Endothelial cell of umbilical vein (primary cell): ENCODE measurements around the gene CYP27C1. TPM values are rescaled to one million over a fixed set of nuclear protein-coding genes. Genes with fewer than 3 reads are reported as not detected.

Experiments
- BruUV-seq: library from RNA; stranded (reverse); fragments of 400-500 nt; replicated peaks from 2 replicates; lab custom pipeline; 2021; lab: Mats Ljungman, UMichigan
- CTCF ChIA-PET: fragments of 300-600, 350-600 bp; sonication (Branson Sonifier 250); formaldehyde crosslinking; loops from one replicate; lab custom pipeline; 2021; ENCODE audit warnings: antibody characterized with exemption, inconsistent platforms; lab: Charles Lee
- POLR2A ChIA-PET: fragments of 300-600, 350-600 bp; sonication (Branson Sonifier 250); formaldehyde crosslinking; loops from one replicate; lab custom pipeline; 2021; ENCODE audit warnings: antibody characterized with exemption, inconsistent platforms; lab: Charles Lee
- DNase-seq: peaks from one replicate; pipeline ENCODE4 v3.0.0-alpha.2; 2011; ENCODE audit warnings: low read depth, low spot score
- FAIRE-seq: peaks from 2 replicates; lab custom pipeline; 2011; peaks lifted over from hg19 to GRCh38; lab: Jason Lieb, UNC
- H2AFZ ChIP-seq: 2 replicates; pipeline ENCODE4 v1.6.0; 2012; ENCODE audit warnings: low read depth, low read length, control low read depth, inconsistent platforms
- H3K27ac ChIP-seq: 2 replicates; pipeline ENCODE4 v1.5.1; 2011; ENCODE audit warnings: low read depth, mild to moderate bottlenecking, control low read depth, low read length, moderate library complexity; ENCODE audit not compliant: insufficient read depth
- H3K27me3 ChIP-seq, 2 experiments: 2 replicates each; pipeline versions ENCODE4 v1.6.0 to v1.6.1; 2011; ENCODE audit warnings: low read length in 2 of 2, mixed read lengths in 1 of 2; ENCODE audit not compliant: control insufficient read depth in 2 of 2, insufficient read depth in 2 of 2
- H3K36me3 ChIP-seq, 2 experiments: 2 replicates in 1 of 2; 3 replicates in 1 of 2; pipeline ENCODE4 v1.5.1; 2011; ENCODE audit warnings: low read length in 2 of 2, mild to moderate bottlenecking in 1 of 2, moderate library complexity in 1 of 2; ENCODE audit not compliant: control insufficient read depth in 2 of 2, insufficient read depth in 2 of 2; ENCODE audit errors: extremely low read depth in 1 of 2
- H3K4me1 ChIP-seq: 3 replicates; pipeline ENCODE4 v1.5.1; 2011; ENCODE audit warnings: mild to moderate bottlenecking, low read length; ENCODE audit not compliant: control insufficient read depth, insufficient read depth; ENCODE audit errors: extremely low read depth
- H3K4me2 ChIP-seq: 2 replicates; pipeline ENCODE4 v1.6.1; 2011; ENCODE audit warnings: low read length, control low read depth, mixed read lengths; ENCODE audit not compliant: insufficient read depth
- H3K4me3 ChIP-seq, 3 experiments: fragments of 200-600 bp in 1 of 3; sonication (generic), shearing (Covaris generic) in 1 of 3; replicated peaks in 1 of 3; 2 replicates each; pipeline ENCODE4 v1.5.1; 2011 to 2016; ENCODE audit warnings: control low read depth in 3 of 3, low read length in 3 of 3, mild to moderate bottlenecking in 2 of 3, inconsistent platforms in 1 of 3, low read depth in 1 of 3, moderate library complexity in 1 of 3; ENCODE audit not compliant: insufficient read depth in 1 of 3
- H3K79me2 ChIP-seq: 2 replicates; pipeline ENCODE4 v1.6.0; 2012; ENCODE audit warnings: low read length, inconsistent platforms; ENCODE audit not compliant: control insufficient read depth, insufficient read depth
- H3K9ac ChIP-seq: replicated peaks from 2 replicates; pipeline ENCODE3; 2011; ENCODE audit warnings: low read length, control low read depth; ENCODE audit not compliant: insufficient read depth; ENCODE audit errors: extremely low read depth
- H3K9me1 ChIP-seq: replicated peaks from 3 replicates; pipeline ENCODE4 v1.6.0; 2011; ENCODE audit warnings: mild to moderate bottlenecking, low read length; ENCODE audit not compliant: control insufficient read depth, insufficient read depth; ENCODE audit errors: extremely low read depth
- H3K9me3 ChIP-seq: replicated peaks from 2 replicates; pipeline ENCODE4 v1.5.1; 2012; ENCODE audit warnings: low read length, inconsistent platforms; ENCODE audit not compliant: control insufficient read depth, insufficient read depth
- H4K20me1 ChIP-seq: replicated peaks from 2 replicates; pipeline ENCODE3; 2011; ENCODE audit warnings: mild to moderate bottlenecking, low read length; ENCODE audit not compliant: control insufficient read depth, insufficient read depth; ENCODE audit errors: extremely low read depth
- EZH2 ChIP-seq: IDR thresholded peaks from 2 replicates; pipeline ENCODE4 v1.6.1; 2012; ENCODE audit warnings: borderline replicate concordance, low read depth, mild to moderate bottlenecking, moderate library complexity, low read length, inconsistent platforms; ENCODE audit not compliant: severe bottlenecking
- FOS ChIP-seq: IDR thresholded peaks from 2 replicates; pipeline ENCODE4 v1.6.1; 2011; ENCODE audit warnings: mild to moderate bottlenecking, low read length, moderate library complexity, borderline replicate concordance; ENCODE audit not compliant: insufficient read depth
- GATA2 ChIP-seq: IDR thresholded peaks from 2 replicates; pipeline ENCODE4 v1.7.0; 2011; ENCODE audit warnings: low read depth, mild to moderate bottlenecking, moderate library complexity, mixed read lengths, low read length; ENCODE audit not compliant: insufficient read length, insufficient read depth
- JUN ChIP-seq: IDR thresholded peaks from 2 replicates; pipeline ENCODE4 v1.6.1; 2011; ENCODE audit warnings: borderline replicate concordance, low read depth; ENCODE audit not compliant: insufficient read length, insufficient read depth
- MAX ChIP-seq: IDR thresholded peaks from 2 replicates; pipeline ENCODE4 v1.6.1; 2011; ENCODE audit not compliant: insufficient read depth, insufficient read length
- MYC ChIP-seq: IDR thresholded peaks from one replicate; pipeline ENCODE4 v1.6.1; 2011; ENCODE audit warnings: mild to moderate bottlenecking, low read depth, low read length
- POLR2A ChIP-seq: IDR thresholded peaks from 2 replicates; pipeline ENCODE4 v1.6.1; 2012; ENCODE audit warnings: low read depth, mild to moderate bottlenecking, control low read depth, low read length
- POLR2AphosphoS5 ChIP-seq: IDR thresholded peaks from 2 replicates; pipeline ENCODE4 v1.6.1; 2012; ENCODE audit warnings: low read depth, mild to moderate bottlenecking, control low read depth, low read length, moderate library complexity; ENCODE audit not compliant: insufficient read depth
- dilution Hi-C: fragments of 300-500 bp; cut with MboI; formaldehyde crosslinking; loops from one replicate; pipeline ENCODE4 v1.15.0; 2019; ENCODE audit warnings: low sequenced_read_pairs; ENCODE audit not compliant: extremely low pct_ligation_motif_present
- intact Hi-C: fragments of 100-400 bp; cut with micrococcal nuclease; formaldehyde crosslinking; loops from one replicate; pipeline ENCODE4 v1.10.0; 2022
- polyA plus RNA-seq, 4 experiments: library from polyadenylated mRNA; depleted of rRNA in 3 of 4; stranded (reverse) in 3 of 4; unstranded in 1 of 4; fragments of >200 nt; gene quantifications; 2 replicates each; pipeline versions ENCODE4 v1.2.1 to v1.2.3, GENCODE V29; 2011 to 2012; ENCODE audit warnings: missing spikeins in 1 of 4
- total RNA-seq: library from RNA; stranded (reverse); gene quantifications from 2 replicates; pipeline ENCODE4 v1.2.3, GENCODE V29; 2021
- TF ChIP-seq, protein P1 (sequence below), 2 donors: IDR thresholded peaks; 1 replicate in 1 of 2; 2 replicates in 1 of 2; pipeline ENCODE4 v1.5.1; 2011; ENCODE audit warnings: low read length in 2 of 2, mild to moderate bottlenecking in 2 of 2, moderate library complexity in 2 of 2, control low read depth in 1 of 2, inconsistent platforms in 1 of 2, low read depth in 1 of 2; ENCODE audit not compliant: insufficient read depth in 1 of 2; ENCODE audit errors: extremely low read depth in 1 of 2

CYP27C1 gene
- total and polyA plus RNA-seq, 2 donors (not counting 3 experiments of a cell fraction or from before 2014, with no cell fraction given) = not detected

DNA sequence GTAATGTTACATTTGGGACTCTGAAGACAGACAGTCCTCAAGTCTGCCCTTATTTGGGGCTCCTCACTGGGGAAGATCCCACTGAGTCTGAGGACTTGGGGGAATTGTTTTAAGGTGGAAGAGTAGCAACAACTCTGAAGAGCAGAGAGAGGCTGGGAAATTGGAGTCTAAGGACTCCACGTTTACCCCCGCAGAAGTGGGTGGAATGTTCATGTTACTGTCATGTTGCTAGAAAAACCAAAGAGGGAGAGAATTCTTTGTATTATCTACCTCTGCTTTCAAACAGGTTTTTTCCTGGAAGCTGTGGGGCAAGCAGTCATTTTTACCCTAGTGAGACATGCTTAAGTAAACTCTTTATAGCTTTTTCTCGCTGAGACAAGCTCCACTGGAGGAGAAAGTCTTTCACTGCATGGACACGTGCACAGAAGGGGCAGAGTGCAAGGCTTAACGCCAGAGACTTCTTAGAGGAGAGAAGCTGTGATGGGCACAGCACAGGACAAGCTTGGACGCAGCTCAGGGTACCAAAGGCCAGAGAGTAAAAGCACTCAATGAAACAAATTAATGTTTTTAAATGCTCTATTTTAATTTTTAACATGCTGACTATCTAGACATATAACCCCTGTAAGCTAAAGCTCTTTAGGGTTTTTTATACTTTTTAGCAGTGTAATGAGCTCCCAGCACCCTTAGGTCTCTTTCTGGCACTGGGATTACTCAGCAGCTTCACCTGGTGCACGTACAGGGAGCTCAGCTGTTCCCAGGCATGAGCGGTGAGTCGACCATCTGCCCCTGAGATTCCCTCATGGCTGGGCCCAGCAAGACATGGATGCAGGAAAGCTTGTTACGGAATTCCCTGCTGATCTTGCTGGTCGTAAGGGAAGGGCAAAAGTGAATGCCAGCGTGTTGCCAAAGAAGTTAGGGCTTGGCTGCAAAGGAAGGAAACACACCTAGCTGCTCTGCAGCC, 58.6 kb downstream of the CYP27C1 start:
- H3K4me3 ChIP-seq = no peak overlapping the region
- TF ChIP-seq, protein P1, sequence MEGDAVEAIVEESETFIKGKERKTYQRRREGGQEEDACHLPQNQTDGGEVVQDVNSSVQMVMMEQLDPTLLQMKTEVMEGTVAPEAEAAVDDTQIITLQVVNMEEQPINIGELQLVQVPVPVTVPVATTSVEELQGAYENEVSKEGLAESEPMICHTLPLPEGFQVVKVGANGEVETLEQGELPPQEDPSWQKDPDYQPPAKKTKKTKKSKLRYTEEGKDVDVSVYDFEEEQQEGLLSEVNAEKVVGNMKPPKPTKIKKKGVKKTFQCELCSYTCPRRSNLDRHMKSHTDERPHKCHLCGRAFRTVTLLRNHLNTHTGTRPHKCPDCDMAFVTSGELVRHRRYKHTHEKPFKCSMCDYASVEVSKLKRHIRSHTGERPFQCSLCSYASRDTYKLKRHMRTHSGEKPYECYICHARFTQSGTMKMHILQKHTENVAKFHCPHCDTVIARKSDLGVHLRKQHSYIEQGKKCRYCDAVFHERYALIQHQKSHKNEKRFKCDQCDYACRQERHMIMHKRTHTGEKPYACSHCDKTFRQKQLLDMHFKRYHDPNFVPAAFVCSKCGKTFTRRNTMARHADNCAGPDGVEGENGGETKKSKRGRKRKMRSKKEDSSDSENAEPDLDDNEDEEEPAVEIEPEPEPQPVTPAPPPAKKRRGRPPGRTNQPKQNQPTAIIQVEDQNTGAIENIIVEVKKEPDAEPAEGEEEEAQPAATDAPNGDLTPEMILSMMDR (IDR thresholded peaks at IDR 0.05; ENCODE audit: extremely low read depth in 1 of 2, insufficient read depth in 1 of 2, low read depth in 1 of 2, low read length in 2 of 2) = no peak
- TF ChIP-seq MAX (no peak), POLR2A (no peak), POLR2AphosphoS5 (no peak), EZH2 (no peak), MYC (no peak), JUN (no peak), FOS (no peak), GATA2 (no peak)
- no peaks in the 10 kb centered on the region for H3K79me2 ChIP-seq
- H4K20me1 ChIP-seq = no peaks in the 10 kb centered on the region
- H2AFZ ChIP-seq = no peak overlapping the region
- ChIA-PET CTCF (interaction anchor here (1.2 to 1.3 kb wide), 2 partner anchors 15 to 93 kb away, joined by 3 to 4 read pairs; no protein-coding TSS in a partner anchor), POLR2A (no interaction called here)
- H3K9me1 ChIP-seq = no peaks in the 10 kb centered on the region
- H3K4me1 ChIP-seq = no peaks in the 10 kb centered on the region
- no peaks in the 10 kb centered on the region for H3K36me3 ChIP-seq
- peaks cover 0 to 2% of the 10 kb centered on the region in 2 experiments for H3K27me3 ChIP-seq
- no peak overlapping the region for H3K27ac ChIP-seq
- BruUV-seq = no TSS peak
- DNase-seq = no peak
- FAIRE-seq = no peak
- H3K9ac ChIP-seq = no peak overlapping the region
- intact Hi-C loops = no loop called here
- H3K9me3 ChIP-seq = no peaks in the 10 kb centered on the region
- dilution Hi-C loops = no loop called here
- H3K4me2 ChIP-seq = no peak overlapping the region
